CD4-positive, alpha-beta T cell treated with Interleukin-6 at 100 ng/mL for 8 hours (primary cell): ENCODE results near the gene CLK3.
"Not testable (repeated sequence)": the region's sequence is repeated elsewhere in the genome, so short reads cannot be mapped to it uniquely, and the experiment has no call there.

Experiments used
- DNase-seq: peaks from one replicate; pipeline ENCODE4 v3.0.0-alpha.2; 2020; ENCODE audit warnings: mixed read lengths, low spot score

The CLK3 gene

GRCh38 chr15:74642734-74643664, 27.4 kb downstream of the CLK3 start:
- no peak for DNase-seq

GRCh38 chr15:74643665-74644204, 28.1 kb downstream of the CLK3 start:
- DNase-seq: no peak

GRCh38 chr15:74646480-74646879, 30.8 kb downstream of the CLK3 start:
- no peak for DNase-seq

GRCh38 chr15:74648051-74648842, 32.6 kb downstream of the CLK3 start:
- no peak for DNase-seq

- DNase-seq: no peak
Observed at GRCh38 chr15:74651242-74651741, 35.7 kb downstream of the CLK3 start.

- DNase-seq: no peak
Observed at GRCh38 chr15:74653426-74654102, 37.9 kb downstream of the CLK3 start.

- DNase-seq: no peak
Observed at GRCh38 chr15:74655424-74655823, 39.8 kb downstream of the CLK3 start.

GRCh38 chr15:74656935-74657535, 41.4 kb downstream of the CLK3 start:
- DNase-seq: no peak

- no peak for DNase-seq
Observed at GRCh38 chr15:74657846-74658245, 42.2 kb downstream of the CLK3 start.

GRCh38 chr15:74661280-74661679, 45.6 kb downstream of the CLK3 start:
- DNase-seq: not testable (repeated sequence)

- DNase-seq: no peak
Observed at GRCh38 chr15:74662064-74662860, 46.6 kb downstream of the CLK3 start.

- no peak for DNase-seq
Observed at GRCh38 chr15:74663303-74664027, 47.8 kb downstream of the CLK3 start.

- DNase-seq: no peak
Observed at GRCh38 chr15:74664028-74664616, 48.5 kb downstream of the CLK3 start.

GRCh38 chr15:74664670-74665069, 49.0 kb downstream of the CLK3 start:
- no peak for DNase-seq

GRCh38 chr15:74667975-74668374, 52.3 kb downstream of the CLK3 start:
- DNase-seq: no peak

GRCh38 chr15:74669627-74670026, 54.0 kb downstream of the CLK3 start:
- DNase-seq: no peak

GRCh38 chr15:74674161-74674560, 58.5 kb downstream of the CLK3 start:
- no peak for DNase-seq

GRCh38 chr15:74676801-74677200, 61.2 kb downstream of the CLK3 start:
- no peak for DNase-seq
